Measurements from ENCODE around the gene PMEPA1. TPM values are rescaled to one million over a fixed set of nuclear protein-coding genes. Genes with fewer than 3 reads are reported as not detected.
"Not testable (repeated sequence)": the region's sequence is repeated elsewhere in the genome, so short reads cannot be mapped to it uniquely, and the experiment has no call there.

The PMEPA1 gene
- total and polyA plus RNA-seq, 4 donors, result 0.61 to 1.5 (median 1.1) TPM

GRCh38 chr20:57630061-57630460 lies 79.8 kb downstream of the PMEPA1 start (continued):
- TF ChIP-seq, protein P1, sequence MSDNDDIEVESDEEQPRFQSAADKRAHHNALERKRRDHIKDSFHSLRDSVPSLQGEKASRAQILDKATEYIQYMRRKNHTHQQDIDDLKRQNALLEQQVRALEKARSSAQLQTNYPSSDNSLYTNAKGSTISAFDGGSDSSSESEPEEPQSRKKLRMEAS (IDR thresholded peaks at IDR 0.05), result no peak
- no peak for TF ChIP-seq GABPA (IDR thresholded peaks at IDR 0.05 in 1 of 2, conservative IDR thresholded peaks at IDR 0.05 in 1 of 2)
- TF ChIP-seq, protein P2, sequence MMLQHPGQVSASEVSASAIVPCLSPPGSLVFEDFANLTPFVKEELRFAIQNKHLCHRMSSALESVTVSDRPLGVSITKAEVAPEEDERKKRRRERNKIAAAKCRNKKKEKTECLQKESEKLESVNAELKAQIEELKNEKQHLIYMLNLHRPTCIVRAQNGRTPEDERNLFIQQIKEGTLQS (IDR thresholded peaks at IDR 0.05), result no peak

GRCh38 chr20:57629491-57629901 lies 80.3 kb downstream of the PMEPA1 start:
- H3K36me3 ChIP-seq (ENCODE audit: control insufficient read depth in 4 of 4, insufficient read depth in 3 of 4, low read depth in 1 of 4, low read length in 3 of 4); DNase-seq (ENCODE audit: low spot score); H3K4me3 ChIP-seq (ENCODE audit: low read depth in 1 of 3, low read length in 3 of 3); H3K27ac ChIP-seq (ENCODE audit: low read depth in 1 of 2, low read length in 2 of 2); H3K9ac ChIP-seq (ENCODE audit: low read depth in 1 of 2, low read length in 2 of 2); H3K4me1 ChIP-seq (ENCODE audit: control insufficient read depth in 4 of 4, insufficient read depth in 4 of 4, low read length in 3 of 4); H3K27me3 ChIP-seq (ENCODE audit: control insufficient read depth in 4 of 4, insufficient read depth in 4 of 4, low read length in 3 of 4): not testable (repeated sequence)
- 69% methylated on average over 9 of the region's 9 CpGs for WGBS
- peaks cover 0 to 12% (median 6%) of the 10 kb centered on the region in 4 donors for H3K9me3 ChIP-seq (ENCODE audit: control insufficient read depth in 4 of 4, low read length in 3 of 4)

- H3K27ac ChIP-seq (ENCODE audit: low read depth in 1 of 2, low read length in 2 of 2), result peak overlapping the region in 1 of 2 donors; percentile 65
- DNase-seq (ENCODE audit: low spot score); H3K9ac ChIP-seq (ENCODE audit: low read depth in 1 of 2, low read length in 2 of 2); H3K27me3 ChIP-seq (ENCODE audit: control insufficient read depth in 4 of 4, insufficient read depth in 4 of 4, low read length in 3 of 4); H3K4me3 ChIP-seq (ENCODE audit: low read depth in 1 of 3, low read length in 3 of 3); H3K36me3 ChIP-seq (ENCODE audit: control insufficient read depth in 4 of 4, insufficient read depth in 3 of 4, low read depth in 1 of 4, low read length in 3 of 4); H3K4me1 ChIP-seq (ENCODE audit: control insufficient read depth in 4 of 4, insufficient read depth in 4 of 4, low read length in 3 of 4): not testable (repeated sequence)
- WGBS, result 95% methylated on average over 12 of the region's 12 CpGs
- peaks cover 0 to 12% (median 7%) of the 10 kb centered on the region in 4 donors for H3K9me3 ChIP-seq (ENCODE audit: control insufficient read depth in 4 of 4, low read length in 3 of 4)
Measured at GRCh38 chr20:57628962-57629308, 80.9 kb downstream of the PMEPA1 start.

DNA sequence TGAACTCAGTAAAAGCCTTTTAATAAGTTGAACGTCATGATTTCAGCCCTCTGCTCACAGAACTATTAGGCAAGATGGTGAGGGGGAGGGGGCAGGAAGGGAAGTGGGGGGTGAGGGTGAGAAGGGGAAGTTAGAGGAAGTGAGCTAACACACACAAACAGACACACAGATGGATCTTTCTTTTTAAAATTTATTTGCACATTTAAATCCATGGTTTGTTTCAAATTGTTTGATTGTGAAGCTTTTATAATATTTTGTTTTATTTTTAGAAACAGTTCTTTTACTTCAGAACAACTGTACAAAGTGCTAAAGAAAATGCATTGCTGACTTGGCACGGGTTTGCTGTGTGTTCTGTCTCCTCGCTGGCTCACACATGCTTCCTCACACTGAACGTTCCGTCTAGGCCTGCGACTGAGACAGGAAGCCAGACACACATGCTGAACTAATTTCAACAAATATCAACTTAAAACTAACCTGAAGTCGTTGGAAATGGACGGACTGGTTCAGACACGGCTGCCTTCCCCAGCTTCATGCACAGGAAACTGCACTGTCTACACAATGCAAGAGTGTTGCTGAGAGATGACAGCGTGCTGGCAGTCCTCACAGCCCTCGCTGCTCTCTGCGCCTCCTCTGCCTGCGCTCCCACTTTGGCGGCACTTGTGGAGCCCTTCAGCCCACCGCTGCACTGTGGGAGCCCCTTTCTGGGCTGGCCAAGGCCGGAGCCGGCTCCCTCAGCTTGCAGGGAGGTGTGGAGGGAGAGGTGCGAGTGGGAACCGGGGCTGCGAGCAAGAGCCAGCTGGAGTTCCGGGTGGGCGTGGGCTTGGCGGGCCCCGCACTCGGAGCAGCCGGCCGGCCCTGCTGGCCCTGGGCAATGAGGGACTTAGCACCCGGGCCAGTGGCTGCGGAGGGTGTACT lies 81.5 kb downstream of the PMEPA1 start:
- no peaks in the 10 kb centered on the region for H3K36me3 ChIP-seq (ENCODE audit: control insufficient read depth in 4 of 4, insufficient read depth in 3 of 4, low read depth in 1 of 4, low read length in 3 of 4)
- WGBS, result 73% methylated on average over 28 of the region's 29 CpGs
- no peak for TF ChIP-seq FOXA1 (IDR thresholded peaks at IDR 0.05)
- TF ChIP-seq RAD21 (IDR thresholded peaks at IDR 0.05), result no peak
- no peak overlapping the region for H3K9ac ChIP-seq (ENCODE audit: low read depth in 1 of 2, low read length in 2 of 2)
- H3K4me1 ChIP-seq (ENCODE audit: control insufficient read depth in 4 of 4, insufficient read depth in 4 of 4, low read length in 3 of 4), result peaks cover 0 to 2% (median 0%) of the 10 kb centered on the region in 4 donors
- no peak for DNase-seq (ENCODE audit: low spot score)
- peak overlapping the region; percentile 65 to 75 for H3K27ac ChIP-seq (ENCODE audit: low read depth in 1 of 2, low read length in 2 of 2)
- H3K9me3 ChIP-seq (ENCODE audit: control insufficient read depth in 4 of 4, low read length in 3 of 4), result peaks cover 0 to 12% (median 7%) of the 10 kb centered on the region in 4 donors
- no peak overlapping the region for H3K4me3 ChIP-seq (ENCODE audit: low read depth in 1 of 3, low read length in 3 of 3)
- H3K27me3 ChIP-seq (ENCODE audit: control insufficient read depth in 4 of 4, insufficient read depth in 4 of 4, low read length in 3 of 4), result peaks cover 0 to 3% (median 0%) of the 10 kb centered on the region in 4 donors

GRCh38 chr20:57627339-57627738 lies 82.5 kb downstream of the PMEPA1 start:
- H3K4me1 ChIP-seq (ENCODE audit: control insufficient read depth in 4 of 4, insufficient read depth in 4 of 4, low read length in 3 of 4), result peaks cover 0 to 2% (median 0%) of the 10 kb centered on the region in 4 donors
- no peak overlapping the region for H3K9ac ChIP-seq (ENCODE audit: low read depth in 1 of 2, low read length in 2 of 2)
- no peak for DNase-seq (ENCODE audit: low spot score)
- TF ChIP-seq SP1 (IDR thresholded peaks at IDR 0.05), result no peak
- no peak for TF ChIP-seq JUND (IDR thresholded peaks at IDR 0.05)
- TF ChIP-seq TAF1 (conservative IDR thresholded peaks at IDR 0.05), result no peak
- TF ChIP-seq EGR1 (IDR thresholded peaks at IDR 0.05; ENCODE audit: low read depth in 2 of 2), result no peak
- no peak for TF ChIP-seq RXRA (IDR thresholded peaks at IDR 0.05)
- no peak for TF ChIP-seq RAD21 (IDR thresholded peaks at IDR 0.05)
- no peak for TF ChIP-seq HNF4A (conservative IDR thresholded peaks at IDR 0.05)
- TF ChIP-seq CTCF (IDR thresholded peaks at IDR 0.05; ENCODE audit: low read depth, low read length, missing input control), result no peak
- no peak for TF ChIP-seq GABPA (IDR thresholded peaks at IDR 0.05 in 1 of 2, conservative IDR thresholded peaks at IDR 0.05 in 1 of 2)
- TF ChIP-seq, protein P1 (IDR thresholded peaks at IDR 0.05), result no peak
- no peak for TF ChIP-seq NR2F2 (IDR thresholded peaks at IDR 0.05)
- no peak for TF ChIP-seq FOXA1 (IDR thresholded peaks at IDR 0.05)
- TF ChIP-seq YY1 (IDR thresholded peaks at IDR 0.05), result no peak

More at GRCh38 chr20:57627339-57627738, 82.5 kb downstream of the PMEPA1 start:
- Histone ChIP-seq H3K27ac (ENCODE audit: low read depth in 1 of 2, low read length in 2 of 2) (peak overlapping the region; percentile 32 to 38), H3K9me3 (ENCODE audit: control insufficient read depth in 4 of 4, low read length in 3 of 4) (peaks cover 0 to 12% (median 7%) of the 10 kb centered on the region in 4 donors), H3K27me3 (ENCODE audit: control insufficient read depth in 4 of 4, insufficient read depth in 4 of 4, low read length in 3 of 4) (no peaks in the 10 kb centered on the region), H3K36me3 (ENCODE audit: control insufficient read depth in 4 of 4, insufficient read depth in 3 of 4, low read depth in 1 of 4, low read length in 3 of 4) (no peaks in the 10 kb centered on the region), H3K4me3 (ENCODE audit: low read depth in 1 of 3, low read length in 3 of 3) (no peak overlapping the region)
- WGBS, result 90% methylated on average over 2 of the region's 2 CpGs
